CD14-positive monocyte (primary cell): ENCODE results near the gene PARP3. TPM values are rescaled to one million over a fixed set of nuclear protein-coding genes. Genes with fewer than 3 reads are reported as not detected.
A peak's percentile ranks its signal among the peaks of the same experiment; 100 is the strongest.

ENCODE experiments used
- DNase-seq, 3 donors: peaks; one replicate each; pipeline ENCODE4 v3.0.0-alpha.2; 2011 to 2022
- H2AFZ ChIP-seq: 2 replicates; pipeline ENCODE4 v1.6.0; 2012; ENCODE audit warnings: mild to moderate bottlenecking, low read depth, low read length, inconsistent platforms; ENCODE audit not compliant: insufficient read depth, poor library complexity, severe bottlenecking
- H3K27ac ChIP-seq, 2 donors: 1 replicate in 1 of 2; 2 replicates in 1 of 2; pipeline ENCODE4 v1.5.1; 2012 to 2013; ENCODE audit warnings: low read length in 2 of 2, control low read depth in 1 of 2, inconsistent platforms in 1 of 2, low read depth in 1 of 2, mild to moderate bottlenecking in 1 of 2
- H3K27me3 ChIP-seq, 2 donors: one replicate each; pipeline versions ENCODE4 v1.6.0 to v1.6.1; 2011 to 2013; ENCODE audit warnings: low read length in 2 of 2; ENCODE audit not compliant: control insufficient read depth in 2 of 2, insufficient read depth in 2 of 2
- H3K36me3 ChIP-seq, 2 donors: replicated peaks in 1 of 2; 1 replicate in 1 of 2; 2 replicates in 1 of 2; pipeline versions ENCODE4 v1.5.1 to v1.6.1; 2012 to 2013; ENCODE audit warnings: low read length in 2 of 2, control low read depth in 1 of 2, inconsistent platforms in 1 of 2, mild to moderate bottlenecking in 1 of 2; ENCODE audit not compliant: insufficient read depth in 2 of 2, control insufficient read depth in 1 of 2
- H3K4me1 ChIP-seq, 2 donors: 1 replicate in 1 of 2; 2 replicates in 1 of 2; pipeline versions ENCODE4 v1.5.1 to v1.6.1; 2012 to 2013; ENCODE audit warnings: low read length in 2 of 2, control low read depth in 1 of 2, inconsistent platforms in 1 of 2, mild to moderate bottlenecking in 1 of 2, moderate library complexity in 1 of 2; ENCODE audit not compliant: insufficient read depth in 2 of 2, control insufficient read depth in 1 of 2
- H3K4me2 ChIP-seq: replicated peaks from 2 replicates; pipeline ENCODE3; 2012; ENCODE audit warnings: low read length, moderate library complexity, mild to moderate bottlenecking; ENCODE audit not compliant: poor library complexity, severe bottlenecking; ENCODE audit errors: extremely low read depth
- H3K4me3 ChIP-seq, 3 experiments: fragments of 200-600 bp in 1 of 3; sonication (generic) in 1 of 3; replicated peaks in 1 of 3; 1 replicate in 2 of 3; 2 replicates in 1 of 3; pipeline ENCODE4 v1.5.1; 2011 to 2013; ENCODE audit warnings: low read length in 3 of 3, mild to moderate bottlenecking in 3 of 3, control low read depth in 2 of 3, low read depth in 2 of 3, inconsistent platforms in 1 of 3, moderate library complexity in 1 of 3
- H3K79me2 ChIP-seq: 2 replicates; pipeline ENCODE4 v1.6.0; 2012; ENCODE audit warnings: mild to moderate bottlenecking, control low read depth, inconsistent platforms, low read length, moderate library complexity; ENCODE audit not compliant: insufficient read depth
- H3K9ac ChIP-seq: 2 replicates; pipeline ENCODE4 v1.6.0; 2017; ENCODE audit warnings: low read length, mild to moderate bottlenecking; ENCODE audit not compliant: insufficient read depth, poor library complexity, severe bottlenecking
- H3K9me3 ChIP-seq, 2 donors: replicated peaks in 1 of 2; 1 replicate in 1 of 2; 2 replicates in 1 of 2; pipeline versions ENCODE4 v1.5.1 to v1.6.1; 2012 to 2013; ENCODE audit warnings: low read length in 2 of 2, control low read depth in 1 of 2; ENCODE audit not compliant: control insufficient read depth in 1 of 2, insufficient read depth in 1 of 2
- H4K20me1 ChIP-seq: 2 replicates; pipeline ENCODE4 v1.6.0; 2012; ENCODE audit warnings: mild to moderate bottlenecking, low read length, control low read depth, moderate library complexity; ENCODE audit not compliant: insufficient read depth
- H3K27ac Mint-ChIP-seq, 7 donors: one replicate each; pipeline ENCODE4 v1.8.0; 2020; ENCODE audit warnings: mild to moderate bottlenecking in 7 of 7, mixed read lengths in 7 of 7, moderate library complexity in 6 of 7, inconsistent platforms in 2 of 7
- H3K27me3 Mint-ChIP-seq, 3 donors: one replicate each; pipeline ENCODE4 v1.8.0; 2021 to 2022; ENCODE audit warnings: low read depth in 3 of 3, mild to moderate bottlenecking in 3 of 3, mixed read lengths in 3 of 3, moderate library complexity in 3 of 3, inconsistent platforms in 1 of 3
- H3K36me3 Mint-ChIP-seq, 2 donors: one replicate each; pipeline ENCODE4 v1.8.0; 2020; ENCODE audit warnings: mixed read lengths in 2 of 2, inconsistent platforms in 1 of 2, mild to moderate bottlenecking in 1 of 2
- H3K4me1 Mint-ChIP-seq: one replicate; pipeline ENCODE4 v1.8.0; 2020; ENCODE audit warnings: mild to moderate bottlenecking, mixed read lengths
- H3K4me3 Mint-ChIP-seq, 2 donors: one replicate each; pipeline ENCODE4 v1.8.0; 2020; ENCODE audit warnings: mild to moderate bottlenecking in 2 of 2, mixed read lengths in 2 of 2, moderate library complexity in 1 of 2
- H3K9me3 Mint-ChIP-seq, 7 donors: one replicate each; pipeline ENCODE4 v1.8.0; 2020 to 2022; ENCODE audit warnings: mixed read lengths in 7 of 7, mild to moderate bottlenecking in 6 of 7, moderate library complexity in 6 of 7, inconsistent platforms in 2 of 7
- CTCF ChIP-seq: fragments of 200-600 bp; IDR thresholded peaks from one replicate; pipeline ENCODE4 v1.8.0; 2022; ENCODE audit warnings: antibody characterized with exemption, mild to moderate bottlenecking
- WGBS: methylation state at CpG from one replicate; pipeline ENCODE4 v1.1.5; 2013; ENCODE audit warnings: missing lambda C conversion rate; ENCODE audit not compliant: insufficient coverage; 5-methylcytosine and 5-hydroxymethylcytosine counted together
- intact Hi-C, 2 donors: fragments of 100-400 bp; cut with micrococcal nuclease; formaldehyde crosslinking; loops; one replicate each; pipeline versions ENCODE4 v1.15.0 to v1.15.1; 2023
- polyA plus RNA-seq, 3 donors: library from polyadenylated mRNA; depleted of rRNA in 1 of 3; unstranded in 2 of 3; stranded (reverse) in 1 of 3; fragments of 300-500 nt in 2 of 3; fragments of >200 nt in 1 of 3; fragmentation: Illumina TruSeq in 2 of 3; gene quantifications; 1 replicate in 2 of 3; 2 replicates in 1 of 3; pipeline ENCODE4 v1.2.3, GENCODE V29; 2012 to 2021

The PARP3 gene
- polyA plus RNA-seq, 3 donors: 1.2 to 6.9 (median 1.7) TPM

DNA sequence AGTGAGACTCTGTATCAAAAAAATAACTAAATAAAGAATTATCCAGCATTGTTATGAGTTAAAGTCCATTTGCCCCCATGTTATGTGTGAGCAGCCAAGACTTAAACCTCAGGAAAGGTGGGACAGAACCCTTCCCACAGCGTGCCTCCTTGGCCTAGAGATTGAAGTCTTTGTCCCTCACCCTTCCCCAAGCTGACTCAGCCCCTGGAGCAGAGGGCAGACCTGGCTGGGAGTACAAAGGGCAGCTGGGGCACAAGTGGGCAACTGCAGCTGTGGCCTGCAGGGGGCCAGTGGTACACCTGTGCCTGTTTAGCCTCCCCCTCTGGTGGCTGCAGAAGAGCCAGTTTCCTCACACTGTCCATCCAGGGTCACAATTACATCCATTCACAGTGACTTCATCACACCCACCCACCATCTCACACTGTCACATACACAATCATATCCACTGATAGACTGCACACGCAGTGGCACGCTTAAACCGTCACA is 40.2 kb downstream of the PARP3 start:
- H3K4me1 ChIP-seq: peaks cover 19 to 25% of the 10 kb centered on the region in 2 donors
- DNase-seq: peak in 2 of 3 donors; percentile 35 to 46
- Mint-ChIP-seq H3K4me3 (peak overlapping the region; percentile 90 to 91), H3K36me3 (peaks cover 0 to 7% of the 10 kb centered on the region in 2 donors), H3K27ac (peak overlapping the region; percentile 79 to 98 (median 92)), H3K4me1 (peaks cover 27% of the 10 kb centered on the region), H3K27me3 (peaks cover 0 to 3% (median 0%) of the 10 kb centered on the region in 3 donors), H3K9me3 (peaks cover 0 to 1% (median 0%) of the 10 kb centered on the region in 7 donors)
- no peaks in the 10 kb centered on the region for H3K36me3 ChIP-seq
- peaks cover 5% of the 10 kb centered on the region for H3K79me2 ChIP-seq
- no peaks in the 10 kb centered on the region for H4K20me1 ChIP-seq
- peak overlapping the region; percentile 53 to 84 (median 55) for H3K4me3 ChIP-seq
- H2AFZ ChIP-seq: peak overlapping the region; percentile 95
- no peaks in the 10 kb centered on the region for H3K27me3 ChIP-seq
- WGBS: 0% methylated on average over 4 of the region's 4 CpGs
- no peaks in the 10 kb centered on the region for H3K9me3 ChIP-seq
- peak; percentile 76 for TF ChIP-seq CTCF
- peak overlapping the region; percentile 83 for H3K4me2 ChIP-seq
- peak overlapping the region; percentile 80 for H3K9ac ChIP-seq
- peak overlapping the region; percentile 68 to 84 for H3K27ac ChIP-seq
- intact Hi-C loops: no loop called here

DNA sequence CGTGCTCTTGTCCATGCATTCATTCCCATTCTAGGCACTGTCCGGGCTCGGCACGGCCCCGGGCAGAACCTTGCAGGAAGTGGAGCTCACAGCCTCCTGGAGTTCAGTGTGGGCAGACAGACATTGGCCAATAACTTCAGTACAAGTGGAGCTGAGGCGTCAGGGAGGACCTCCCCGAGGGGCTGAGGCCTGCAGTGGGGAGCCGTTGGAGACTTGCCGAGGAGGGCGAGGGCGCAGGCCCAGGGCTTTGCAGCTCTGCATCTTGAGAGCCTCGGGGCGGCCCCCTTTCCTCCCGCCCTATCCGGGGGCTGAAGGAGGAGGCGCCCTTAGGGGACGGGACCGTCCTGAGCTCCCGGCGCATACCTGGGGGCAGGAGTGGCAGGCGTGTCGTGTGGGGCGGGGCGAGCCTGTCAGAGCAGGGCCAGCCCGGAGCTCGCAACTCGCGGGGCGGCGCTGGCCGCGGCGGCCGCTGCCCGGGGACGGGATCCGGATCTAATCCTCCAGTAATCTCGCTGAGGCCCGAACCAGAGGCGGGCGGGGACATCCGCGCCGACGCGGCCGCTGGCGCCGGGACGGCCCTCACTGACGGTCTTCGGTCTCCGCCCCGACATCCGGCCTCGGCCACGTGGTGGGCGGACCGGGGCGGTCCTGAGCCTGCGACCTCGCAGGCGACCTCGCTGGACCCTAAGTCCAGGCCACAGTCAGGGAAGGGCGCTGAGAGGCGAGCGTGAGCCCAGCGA is 40.8 kb downstream of the PARP3 start, which contains the start of gene ACY1:
Gene ACY1, plus strand, starts transcription at position 698 of the 740 bp plus-strand sequence. CDS start 530 bp downstream, outside the sequence.
- no peaks in the 10 kb centered on the region for H3K27me3 ChIP-seq
- intact Hi-C loops: no loop called here
- H4K20me1 ChIP-seq: no peaks in the 10 kb centered on the region
- H3K4me1 Mint-ChIP-seq: peaks cover 25% of the 10 kb centered on the region
- peaks cover 5% of the 10 kb centered on the region for H3K79me2 ChIP-seq
- peak within 1 kb of the TSS; percentile 95 for H2AFZ ChIP-seq
- peaks cover 19 to 25% of the 10 kb centered on the region in 2 donors for H3K4me1 ChIP-seq
- H3K27ac Mint-ChIP-seq: peak within 1 kb of the TSS; percentile 87 to 98 (median 92)
- under 1% methylated on average over 66 of the region's 68 CpGs for WGBS
- peak within 1 kb of the TSS; percentile 73 to 84 for H3K27ac ChIP-seq
- peak within 1 kb of the TSS; percentile 83 for H3K4me2 ChIP-seq
- no peaks in the 10 kb centered on the region for H3K36me3 ChIP-seq
- H3K4me3 ChIP-seq: peak within 1 kb of the TSS; percentile 53 to 84 (median 55)
- H3K9me3 ChIP-seq: no peaks in the 10 kb centered on the region
- peak within 1 kb of the TSS; percentile 80 for H3K9ac ChIP-seq
- peak; percentile 64 to 75 (median 74) for DNase-seq
- H3K27me3 Mint-ChIP-seq: peaks cover 0 to 3% (median 0%) of the 10 kb centered on the region in 3 donors
- peak; percentile 57 for TF ChIP-seq CTCF
- H3K36me3 Mint-ChIP-seq: peaks cover 0 to 7% of the 10 kb centered on the region in 2 donors
- peak within 1 kb of the TSS; percentile 90 to 91 for H3K4me3 Mint-ChIP-seq
- H3K9me3 Mint-ChIP-seq: peaks cover 0 to 1% (median 0%) of the 10 kb centered on the region in 7 donors
